Fibroblast of gingiva (primary cell): ENCODE results near the gene AFF3.
"Not testable (repeated sequence)": the region's sequence is repeated elsewhere in the genome, so short reads cannot be mapped to it uniquely, and the experiment has no call there.

Source experiments
- DNase-seq: peaks from one replicate; pipeline ENCODE4 v3.0.0-alpha.2; 2011; ENCODE audit warnings: low read depth

AFF3 gene

GRCh38 chr2:99933491-99933890 lies 208.9 kb downstream of the AFF3 start:
- DNase-seq = not testable (repeated sequence)

DNA sequence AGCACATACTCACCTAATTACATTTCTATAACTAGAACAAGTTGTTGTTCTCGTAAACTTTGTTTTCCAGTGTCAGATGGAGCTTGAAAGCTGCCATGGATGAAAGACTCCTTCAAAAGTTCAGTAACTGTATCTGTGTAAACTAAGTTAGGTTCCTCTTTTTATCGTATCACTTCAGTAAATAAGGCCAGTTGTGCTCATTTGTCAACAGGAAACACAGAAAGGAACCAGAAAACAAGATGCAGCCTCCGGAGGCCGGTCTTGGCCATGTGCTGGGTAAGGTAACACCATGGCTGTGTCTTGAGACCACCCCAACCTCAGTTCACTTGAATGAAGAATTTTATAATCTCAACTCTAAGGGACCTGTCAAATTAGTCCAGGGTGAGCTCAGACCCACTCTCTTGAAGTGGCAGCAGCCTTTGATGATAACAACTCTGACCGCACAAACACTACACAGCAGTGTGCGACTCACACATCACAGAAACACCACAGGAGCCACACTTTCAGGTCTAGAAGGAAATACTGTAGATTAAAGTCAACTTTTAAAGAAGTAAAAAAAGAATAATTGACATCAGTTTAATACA lies 213.8 kb downstream of the AFF3 start:
- DNase-seq = no peak

- DNase-seq = not testable (repeated sequence)
These were observed 214.6 kb downstream of the AFF3 start for GRCh38 chr2:99927690-99928207.

DNA sequence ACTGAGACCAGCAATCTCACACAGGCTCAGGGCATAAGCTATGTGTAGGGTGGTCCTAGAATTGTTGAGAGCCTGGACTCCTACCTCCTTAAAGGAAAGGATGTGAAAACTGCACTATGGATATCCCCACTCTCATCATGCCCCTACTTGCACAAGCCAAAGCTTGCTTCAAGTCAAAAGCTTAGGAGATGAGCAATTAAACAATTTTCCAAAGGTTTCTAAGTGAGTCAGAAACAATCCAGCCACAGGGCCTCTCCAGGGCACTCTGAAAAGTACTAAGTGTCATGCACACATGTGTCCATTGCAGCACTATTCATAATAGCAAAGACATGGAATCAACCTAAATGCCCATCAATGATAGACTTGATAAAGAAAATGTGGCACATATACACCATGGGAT lies 215.4 kb downstream of the AFF3 start:
- DNase-seq = no peak

- no peak for DNase-seq
These were observed 216.4 kb downstream of the AFF3 start for GRCh38 chr2:99925960-99926359.

DNA sequence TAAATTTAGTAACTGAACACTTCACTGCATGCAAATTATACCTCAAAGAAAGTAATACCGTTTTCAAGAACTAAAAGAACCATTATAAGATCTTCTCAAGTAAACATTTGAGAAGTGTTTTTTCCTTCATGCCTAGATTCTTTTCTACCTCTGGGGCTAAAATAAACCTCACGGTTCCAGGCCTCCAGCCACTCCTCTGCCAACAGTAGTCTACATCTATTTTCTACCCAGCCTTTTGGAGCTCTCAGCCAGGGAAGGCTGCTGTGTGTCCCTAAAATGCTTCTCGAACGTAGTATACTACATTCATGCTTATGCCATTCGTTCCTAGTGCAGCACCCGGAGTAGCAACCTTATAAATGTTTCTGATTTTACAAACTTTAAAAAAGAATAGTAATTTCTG lies 219.7 kb downstream of the AFF3 start:
- no peak for DNase-seq

- no peak for DNase-seq
These were observed 220.5 kb downstream of the AFF3 start for GRCh38 chr2:99921903-99922302.

GRCh38 chr2:99918389-99918788 lies 224.0 kb downstream of the AFF3 start:
- DNase-seq = no peak

DNA sequence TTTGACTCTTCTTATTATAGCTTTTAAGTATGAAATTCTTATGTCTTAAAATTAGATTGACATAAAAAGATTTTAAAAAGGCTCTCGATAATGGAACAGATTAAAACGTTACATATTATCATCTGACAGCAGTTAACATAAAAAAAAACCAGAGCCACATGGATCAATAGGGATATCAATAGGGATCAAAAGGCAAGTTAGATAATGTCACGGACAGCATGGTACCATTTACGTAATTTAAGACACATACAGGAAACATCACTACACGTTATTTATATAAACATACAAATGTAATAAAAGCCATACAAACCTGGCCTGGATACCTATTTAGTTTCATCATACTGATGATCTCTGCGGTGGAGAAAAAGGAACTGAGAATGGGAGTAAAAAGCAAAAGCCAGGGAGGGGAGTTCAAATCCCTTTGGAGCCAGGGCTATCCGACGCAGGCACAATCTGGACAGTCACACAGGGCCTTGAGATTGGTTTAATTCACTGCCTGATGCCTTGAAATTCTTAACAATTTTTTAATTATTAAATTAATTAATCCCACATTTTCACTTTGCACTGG lies 227.2 kb downstream of the AFF3 start:
- DNase-seq = no peak

DNA sequence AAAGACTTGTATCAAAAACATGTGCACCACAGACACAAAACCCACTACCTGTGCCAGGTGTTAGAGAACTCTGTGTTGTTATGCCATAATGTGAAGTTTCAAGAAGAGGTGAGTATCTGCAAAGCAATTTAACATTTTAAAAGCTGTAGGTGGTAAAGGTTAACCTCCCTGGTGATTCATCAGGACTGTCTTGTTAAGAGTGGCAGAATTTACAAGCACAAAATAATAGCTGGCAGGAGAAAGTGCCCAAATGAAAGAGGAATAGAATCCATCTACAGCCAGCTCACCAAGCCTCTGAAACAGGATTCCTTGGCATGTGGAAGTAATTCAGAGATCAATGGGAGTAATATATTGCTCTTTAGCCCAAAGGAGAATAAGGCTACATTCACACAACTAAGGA lies 230.7 kb downstream of the AFF3 start:
- no peak for DNase-seq

- DNase-seq = no peak
These were observed 231.5 kb downstream of the AFF3 start for GRCh38 chr2:99910902-99911301.

DNA sequence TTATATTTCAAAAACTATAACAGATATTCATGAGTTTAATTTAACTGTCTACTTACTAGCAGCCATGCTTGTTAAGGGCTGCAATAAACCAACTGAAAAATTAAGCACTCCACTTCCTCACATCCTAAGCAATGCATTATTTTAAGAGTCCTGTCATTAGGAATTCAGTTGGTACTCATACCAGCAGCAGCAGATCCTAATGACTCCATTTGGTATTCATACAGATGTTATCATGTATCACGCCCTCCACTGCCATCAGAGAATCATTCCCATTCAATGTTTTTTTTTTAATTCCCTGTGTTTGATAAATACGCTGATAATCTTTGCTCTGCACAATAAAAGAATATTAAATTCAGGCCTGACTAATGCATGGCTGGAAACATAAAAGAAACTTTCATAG lies 236.8 kb downstream of the AFF3 start:
- no peak for DNase-seq

DNA sequence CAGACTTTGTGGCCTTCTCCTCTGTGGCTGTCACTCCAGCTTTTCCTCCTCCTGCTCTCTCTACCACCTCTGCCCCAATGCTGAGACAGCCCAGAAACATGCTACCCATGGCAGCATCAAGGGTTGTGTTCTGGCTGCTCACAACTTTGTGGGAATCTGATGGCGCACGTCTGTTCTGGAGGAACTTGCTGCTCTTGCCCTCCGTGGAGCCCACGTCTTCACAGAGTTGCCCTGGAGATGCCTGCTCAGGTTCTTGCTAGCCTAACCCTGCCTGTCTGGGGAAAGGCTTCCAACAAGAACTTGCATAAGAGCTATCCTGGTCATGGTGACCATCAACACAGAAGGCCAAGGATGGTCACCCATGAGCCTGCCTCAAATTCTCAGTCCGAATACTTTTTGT lies 237.4 kb downstream of the AFF3 start:
- DNase-seq = no peak

DNA sequence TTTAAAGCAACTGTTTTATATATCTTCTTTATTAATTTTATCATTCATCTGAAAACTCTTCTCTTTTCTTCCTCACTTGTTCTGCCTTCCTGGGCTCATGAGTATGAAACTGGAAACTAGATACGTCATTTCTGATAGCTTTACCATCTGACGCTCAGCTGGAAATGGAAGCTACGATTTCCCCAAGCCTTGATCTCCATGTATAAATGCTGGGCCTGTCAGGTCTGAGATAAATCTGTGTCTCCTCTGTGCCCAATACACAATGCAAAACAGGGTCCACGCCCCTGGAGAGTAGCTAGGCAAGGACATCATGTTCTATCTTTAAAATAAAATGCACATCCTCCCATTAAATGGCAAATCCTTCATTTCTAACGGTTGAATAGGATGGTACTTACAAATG lies 238.4 kb downstream of the AFF3 start:
- no peak for DNase-seq

DNA sequence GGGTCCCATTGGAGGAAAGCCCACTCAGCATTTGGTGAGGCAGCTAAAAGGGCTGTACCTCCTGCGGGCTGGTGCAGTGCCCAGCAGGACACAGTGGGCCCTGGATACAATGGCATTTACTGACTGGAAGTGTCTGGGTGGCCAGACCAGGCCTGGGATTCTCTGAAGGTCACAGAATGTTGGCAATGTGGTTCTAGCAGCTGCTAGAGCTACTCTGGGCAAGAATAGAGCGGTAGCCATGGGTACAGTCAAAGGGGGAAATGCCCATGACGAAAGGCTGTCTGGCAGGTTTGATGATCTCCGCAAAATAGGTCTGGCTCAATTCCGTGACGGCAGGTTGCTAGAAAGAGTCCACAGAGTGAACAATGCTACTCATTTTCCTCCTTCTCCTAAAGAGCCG lies 241.8 kb downstream of the AFF3 start:
- no peak for DNase-seq

DNA sequence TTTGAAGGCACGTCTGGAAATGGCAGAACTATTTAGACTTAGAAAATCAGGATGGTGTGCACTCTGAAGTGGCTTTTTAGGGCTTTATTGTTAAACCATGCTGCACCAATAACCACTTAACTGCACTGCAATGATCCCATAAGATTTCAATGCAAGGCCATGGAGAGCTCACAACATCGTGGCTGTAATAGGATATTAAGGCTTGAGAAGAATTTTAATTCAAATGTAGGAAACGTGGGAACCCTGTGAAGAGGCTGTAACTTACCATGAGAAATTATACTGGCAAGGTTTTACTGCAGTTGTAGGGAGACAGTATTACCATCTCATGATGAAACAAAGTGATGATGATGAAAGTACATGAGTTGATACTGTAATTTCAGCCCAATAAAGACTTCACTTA lies 242.5 kb downstream of the AFF3 start:
- DNase-seq = no peak

- no peak for DNase-seq
These were observed 243.1 kb downstream of the AFF3 start for GRCh38 chr2:99899058-99899855.

- no peak for DNase-seq
These were observed 243.9 kb downstream of the AFF3 start for GRCh38 chr2:99898336-99899048.

- DNase-seq = no peak
These were observed 251.0 kb downstream of the AFF3 start for GRCh38 chr2:99891428-99891780.

GRCh38 chr2:99890568-99891427 lies 251.6 kb downstream of the AFF3 start:
- DNase-seq = no peak

- DNase-seq = no peak
These were observed 253.8 kb downstream of the AFF3 start for GRCh38 chr2:99888617-99889016.

DNA sequence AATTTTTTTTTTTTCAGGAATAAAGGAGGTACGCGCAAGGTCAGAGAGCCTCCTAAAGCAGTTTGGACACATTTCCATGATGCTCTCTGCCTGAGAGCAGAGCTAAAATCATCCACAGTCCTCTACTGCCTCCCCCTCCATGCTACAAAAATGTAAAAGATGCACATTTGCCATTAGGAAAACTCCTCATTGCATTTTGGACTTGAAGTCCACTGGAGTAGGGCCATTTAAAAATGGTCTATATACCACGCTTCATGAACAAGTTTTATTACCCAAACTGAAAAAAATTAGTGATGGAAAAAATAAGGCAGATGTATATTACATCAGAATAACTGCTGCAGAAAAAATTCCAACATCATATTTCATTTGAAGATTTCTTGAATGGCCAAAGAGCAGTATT lies 256.0 kb downstream of the AFF3 start:
- no peak for DNase-seq
